Astrocyte (in vitro differentiated cells and primary cell): Measurements from ENCODE around the gene TRNAU1AP.

Experiments
- CTCF ChIP-seq: IDR thresholded peaks from 2 replicates; pipeline ENCODE4 v1.5.1; 2011; ENCODE audit warnings: low read depth, mild to moderate bottlenecking, inconsistent platforms, low read length, moderate library complexity; ENCODE audit not compliant: insufficient read depth
- EZH2 ChIP-seq: IDR thresholded peaks from 2 replicates; pipeline ENCODE4 v1.6.1; 2012; ENCODE audit warnings: mild to moderate bottlenecking, low read length, inconsistent platforms; ENCODE audit not compliant: insufficient read depth

GRCh38 chr1:28507247-28507645 lies 45.6 kb upstream of the TRNAU1AP start:
- TF ChIP-seq CTCF (no peak), EZH2 (no peak)
